CD1c-positive myeloid dendritic cell (primary cell): Measurements from ENCODE around the gene ZNF316.
A peak's percentile ranks its signal among the peaks of the same experiment; 100 is the strongest.

Experiments used
- DNase-seq: peaks from one replicate; pipeline ENCODE4 v3.0.0-alpha.2; 2016; ENCODE audit errors: extremely low spot score

The ZNF316 gene

GRCh38 chr7:6621195-6622133 is 15.7 kb upstream of the ZNF316 start:
- peak; percentile 21 for DNase-seq

- DNase-seq = no peak
Observed at GRCh38 chr7:6622134-6622710, 14.9 kb upstream of the ZNF316 start.

- no peak for DNase-seq
Observed at GRCh38 chr7:6623589-6624245, 13.4 kb upstream of the ZNF316 start.

- no peak for DNase-seq
Observed at GRCh38 chr7:6624246-6624611, 12.9 kb upstream of the ZNF316 start.

GRCh38 chr7:6628045-6628444 is 9.1 kb upstream of the ZNF316 start:
- no peak for DNase-seq

GRCh38 chr7:6630007-6630849 is 6.9 kb upstream of the ZNF316 start:
- DNase-seq = no peak

GRCh38 chr7:6631605-6632004 is 5.5 kb upstream of the ZNF316 start:
- no peak for DNase-seq

GRCh38 chr7:6634021-6634420 is 3.1 kb upstream of the ZNF316 start:
- no peak for DNase-seq

GRCh38 chr7:6634971-6635370 is 2.1 kb upstream of the ZNF316 start:
- DNase-seq = peak; percentile 82

- peak; percentile 63 for DNase-seq
Observed at GRCh38 chr7:6637544-6638229, 569 bp downstream of the ZNF316 start.

GRCh38 chr7:6639032-6639431 is 1.9 kb downstream of the ZNF316 start:
- no peak for DNase-seq

- DNase-seq = no peak
Observed at GRCh38 chr7:6639627-6640026, 2.5 kb downstream of the ZNF316 start.

GRCh38 chr7:6640246-6640721 is 3.2 kb downstream of the ZNF316 start:
- peak; percentile 60 for DNase-seq

- DNase-seq = no peak
Observed at GRCh38 chr7:6641305-6642035, 4.4 kb downstream of the ZNF316 start.

- no peak for DNase-seq
Observed at GRCh38 chr7:6642239-6642839, 5.2 kb downstream of the ZNF316 start.

- DNase-seq = no peak
Observed at GRCh38 chr7:6642861-6643640, 5.9 kb downstream of the ZNF316 start.

- DNase-seq = no peak
Observed at GRCh38 chr7:6643915-6644625, 7.0 kb downstream of the ZNF316 start.

- no peak for DNase-seq
Observed at GRCh38 chr7:6644728-6645127, 7.6 kb downstream of the ZNF316 start.

- DNase-seq = no peak
Observed at GRCh38 chr7:6646465-6646864, 9.3 kb downstream of the ZNF316 start.
